ENCODE measurements around the gene COX6A2. TPM values are rescaled to one million over a fixed set of nuclear protein-coding genes. Genes with fewer than 3 reads are reported as not detected.
"Not testable (repeated sequence)": the region's sequence is repeated elsewhere in the genome, so short reads cannot be mapped to it uniquely, and the experiment has no call there.

Gene COX6A2
- total RNA-seq, 3 donors from 2014 or later: 0.80 TPM; not detected in 2

GRCh38 chr16:31421587-31421986 is 6.6 kb downstream of the COX6A2 start:
- intact Hi-C loops (cut with DNase I, micrococcal nuclease): no loop called here
- no peaks in the 10 kb centered on the region for H3K36me3 ChIP-seq (ENCODE audit: low read depth)
- peak in 2 of 3 donors; percentile 17 to 30 for DNase-seq
- H3K9me3 ChIP-seq: no peaks in the 10 kb centered on the region
- H3K4me1 ChIP-seq (ENCODE audit: low read depth): no peaks in the 10 kb centered on the region
- peak; percentile 54 for ATAC-seq
- no peak for TF ChIP-seq CTCF (IDR thresholded peaks at IDR 0.05)
- H3K4me3 ChIP-seq: no peak overlapping the region

- Histone ChIP-seq H3K4me1 (ENCODE audit: low read depth) (no peaks in the 10 kb centered on the region), H3K4me3 (no peak overlapping the region), H3K9me3 (no peaks in the 10 kb centered on the region), H3K36me3 (ENCODE audit: low read depth) (no peaks in the 10 kb centered on the region)
- intact Hi-C loops (cut with DNase I, micrococcal nuclease): no loop called here
- TF ChIP-seq CTCF (IDR thresholded peaks at IDR 0.05): no peak
- ATAC-seq (peak; percentile 35), DNase-seq (peak in 1 of 3 donors; percentile 10)
Measured at GRCh38 chr16:31420037-31420436, 8.1 kb downstream of the COX6A2 start.

GRCh38 chr16:31417916-31418315 is 10.2 kb downstream of the COX6A2 start:
- Histone ChIP-seq H3K9me3 (no peaks in the 10 kb centered on the region), H3K4me1 (ENCODE audit: low read depth) (no peaks in the 10 kb centered on the region), H3K4me3 (no peak overlapping the region), H3K36me3 (ENCODE audit: low read depth) (no peaks in the 10 kb centered on the region)
- ATAC-seq (no peak), DNase-seq (peak in 1 of 3 donors; percentile 5)
- intact Hi-C loops (cut with DNase I, micrococcal nuclease): no loop called here
- no peak for TF ChIP-seq CTCF (IDR thresholded peaks at IDR 0.05)

GRCh38 chr16:31417036-31417435 is 11.1 kb downstream of the COX6A2 start:
- intact Hi-C loops (cut with DNase I, micrococcal nuclease); ATAC-seq; H3K4me1 ChIP-seq (ENCODE audit: low read depth); H3K36me3 ChIP-seq (ENCODE audit: low read depth); H3K4me3 ChIP-seq; H3K9me3 ChIP-seq: not testable (repeated sequence)
- DNase-seq: peak in 1 of 3 donors; percentile 2

- intact Hi-C loops (cut with DNase I, micrococcal nuclease): no loop called here
- TF ChIP-seq CTCF (IDR thresholded peaks at IDR 0.05): no peak
- H3K4me1 ChIP-seq (ENCODE audit: low read depth): no peaks in the 10 kb centered on the region
- ATAC-seq (no peak), DNase-seq (peak in 1 of 3 donors; percentile 4)
- H3K36me3 ChIP-seq (ENCODE audit: low read depth): no peaks in the 10 kb centered on the region
- H3K9me3 ChIP-seq: no peaks in the 10 kb centered on the region
- H3K4me3 ChIP-seq: no peak overlapping the region
Measured at GRCh38 chr16:31416371-31416770, 11.8 kb downstream of the COX6A2 start.

- Histone ChIP-seq H3K4me1 (ENCODE audit: low read depth) (no peaks in the 10 kb centered on the region), H3K4me3 (no peak overlapping the region), H3K36me3 (ENCODE audit: low read depth) (no peaks in the 10 kb centered on the region), H3K9me3 (no peaks in the 10 kb centered on the region)
- DNase-seq (peak in 1 of 3 donors; percentile 12), ATAC-seq (peak; percentile 61)
- TF ChIP-seq CTCF (IDR thresholded peaks at IDR 0.05): no peak
- intact Hi-C loops (cut with DNase I, micrococcal nuclease): no loop called here
Measured at GRCh38 chr16:31414706-31415105, 13.5 kb downstream of the COX6A2 start.

Data from mucosa of descending colon (tissue), 3 donors.